HG02884 (cell line): ENCODE results near the gene IQCE.
"Not testable (repeated sequence)": the region's sequence is repeated elsewhere in the genome, so short reads cannot be mapped to it uniquely, and the experiment has no call there.

Experiments used
- ATAC-seq: cut with Tn5 transposase; IDR thresholded peaks from one replicate; pipeline ENCODE4 v1.9.1; 2021; ENCODE audit warnings: mild to moderate bottlenecking, moderate library complexity; ENCODE audit not compliant: unreplicated experiment

The IQCE gene

DNA sequence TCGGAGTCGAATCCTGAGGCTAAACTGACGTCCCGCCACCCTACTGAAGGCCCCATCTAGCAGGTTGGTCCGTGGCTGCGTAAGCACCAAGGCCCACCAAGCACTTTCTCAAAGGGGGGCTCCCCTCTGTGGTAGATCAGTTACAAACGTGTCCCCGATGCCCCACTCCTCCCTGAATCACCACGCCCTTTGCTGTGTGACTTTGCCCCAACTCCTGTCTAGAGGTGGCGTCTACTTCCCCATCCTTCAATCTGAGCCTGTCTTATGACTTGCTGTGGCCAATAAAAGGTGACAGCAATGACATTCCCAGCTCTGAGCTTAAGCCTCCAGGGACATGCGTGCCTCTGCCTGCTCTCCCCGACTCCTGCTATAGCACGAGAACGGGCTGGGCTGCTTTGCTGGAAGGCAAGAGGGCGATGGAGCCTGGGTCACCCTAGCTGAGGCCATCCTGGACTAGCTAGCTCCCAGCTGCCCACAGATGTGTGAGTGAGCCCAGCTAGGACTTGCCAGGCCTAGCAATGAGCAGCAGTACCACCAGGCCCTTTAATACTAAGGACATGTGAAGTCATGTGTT, 26.5 kb upstream of the IQCE start:
- ATAC-seq: not testable (repeated sequence)

- ATAC-seq: not testable (repeated sequence)
These were observed 26.0 kb upstream of the IQCE start for GRCh38 chr7:2532816-2533215.

- ATAC-seq: not testable (repeated sequence)
These were observed 25.2 kb upstream of the IQCE start for GRCh38 chr7:2533566-2533965.

GRCh38 chr7:2534214-2534613, 24.6 kb upstream of the IQCE start:
- not testable (repeated sequence) for ATAC-seq

DNA sequence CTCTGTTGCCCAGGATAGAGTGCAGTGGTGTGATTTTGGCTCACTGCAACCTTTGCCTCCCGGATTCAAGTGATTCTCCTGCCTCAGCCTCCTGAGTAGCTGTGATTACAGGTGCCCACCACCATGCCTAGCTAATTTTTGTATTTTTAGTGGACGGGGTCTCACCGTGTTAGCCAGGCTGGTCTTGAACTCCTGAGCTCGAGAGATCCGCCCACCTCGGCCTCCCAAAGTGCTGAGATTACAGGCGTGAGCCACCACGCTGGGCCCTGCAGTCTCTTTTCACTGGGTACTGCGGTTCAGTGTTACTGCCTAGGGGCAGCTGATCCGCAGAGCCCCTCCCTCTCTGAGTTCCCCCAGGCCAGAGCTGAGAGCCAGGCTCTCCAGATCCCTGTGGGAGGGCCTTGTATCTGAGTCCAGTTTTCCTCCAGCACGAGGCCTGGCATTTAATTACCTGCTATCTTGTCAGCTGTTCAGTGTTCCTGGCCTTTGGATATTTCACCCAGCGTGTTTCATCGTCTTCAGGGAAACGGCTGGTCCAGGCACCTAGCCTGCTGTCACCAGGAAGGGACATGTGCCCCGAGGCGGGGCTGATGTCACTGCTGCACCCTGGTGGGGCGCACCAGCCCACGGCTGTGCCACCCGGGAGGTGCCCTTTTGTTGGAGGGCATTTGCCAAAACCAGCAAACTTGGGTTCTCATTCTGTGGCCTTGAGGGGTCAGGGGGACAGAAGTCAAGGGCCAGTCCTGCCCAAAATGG, 22.7 kb upstream of the IQCE start:
- ATAC-seq: not testable (repeated sequence)

DNA sequence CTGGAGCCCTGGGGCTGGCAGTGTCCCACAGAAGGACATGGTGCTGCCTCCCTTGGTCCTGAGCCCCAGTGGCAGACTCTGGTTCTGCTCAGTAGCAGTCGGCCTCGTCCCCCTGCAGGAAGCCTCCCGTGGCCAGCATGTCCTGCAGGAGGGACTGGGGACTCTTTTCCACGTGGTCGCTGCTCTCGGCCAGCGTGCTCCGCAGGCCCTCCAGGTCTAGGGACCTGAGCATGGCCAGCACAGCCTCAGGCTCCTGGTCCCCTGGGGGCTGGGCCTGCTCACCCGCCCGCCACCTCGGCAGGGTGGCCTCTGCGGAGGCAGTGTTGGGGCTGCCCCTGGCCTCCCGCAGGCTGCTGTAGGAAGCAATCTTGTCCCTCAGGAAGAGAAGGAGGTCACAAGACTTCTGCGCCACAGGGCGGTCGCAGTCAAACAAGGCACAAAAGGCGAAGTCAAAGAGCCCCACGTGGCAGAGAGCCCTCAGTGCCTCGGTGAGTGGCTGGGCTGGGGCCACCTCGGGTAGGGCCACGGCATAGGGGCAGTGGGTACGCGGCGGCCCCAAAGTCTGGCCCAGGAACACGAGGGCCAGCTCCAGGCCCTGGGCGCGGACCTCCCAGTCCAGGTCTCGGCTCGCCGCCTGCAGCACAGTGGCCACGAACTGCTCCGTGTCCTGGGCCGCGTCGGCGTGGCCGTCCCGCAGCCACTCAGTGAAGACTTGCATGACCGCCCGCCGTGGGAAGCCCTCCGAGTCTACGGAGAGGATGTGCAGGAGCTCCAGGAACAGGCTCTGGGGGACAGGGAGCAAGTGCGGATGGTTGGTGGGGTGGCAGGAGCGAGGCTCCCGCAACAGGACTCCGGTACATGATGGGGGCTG, 20.6 kb upstream of the IQCE start:
- no peak for ATAC-seq

- no peak for ATAC-seq
These were observed 19.5 kb upstream of the IQCE start for GRCh38 chr7:2539031-2539911.

- no peak for ATAC-seq
These were observed 18.6 kb upstream of the IQCE start for GRCh38 chr7:2540133-2540532.

- ATAC-seq: no peak
These were observed 18.1 kb upstream of the IQCE start for GRCh38 chr7:2540641-2541051.

GRCh38 chr7:2541291-2542010, 17.3 kb upstream of the IQCE start:
- no peak for ATAC-seq

- ATAC-seq: no peak
These were observed 16.5 kb upstream of the IQCE start for GRCh38 chr7:2542011-2542915.

DNA sequence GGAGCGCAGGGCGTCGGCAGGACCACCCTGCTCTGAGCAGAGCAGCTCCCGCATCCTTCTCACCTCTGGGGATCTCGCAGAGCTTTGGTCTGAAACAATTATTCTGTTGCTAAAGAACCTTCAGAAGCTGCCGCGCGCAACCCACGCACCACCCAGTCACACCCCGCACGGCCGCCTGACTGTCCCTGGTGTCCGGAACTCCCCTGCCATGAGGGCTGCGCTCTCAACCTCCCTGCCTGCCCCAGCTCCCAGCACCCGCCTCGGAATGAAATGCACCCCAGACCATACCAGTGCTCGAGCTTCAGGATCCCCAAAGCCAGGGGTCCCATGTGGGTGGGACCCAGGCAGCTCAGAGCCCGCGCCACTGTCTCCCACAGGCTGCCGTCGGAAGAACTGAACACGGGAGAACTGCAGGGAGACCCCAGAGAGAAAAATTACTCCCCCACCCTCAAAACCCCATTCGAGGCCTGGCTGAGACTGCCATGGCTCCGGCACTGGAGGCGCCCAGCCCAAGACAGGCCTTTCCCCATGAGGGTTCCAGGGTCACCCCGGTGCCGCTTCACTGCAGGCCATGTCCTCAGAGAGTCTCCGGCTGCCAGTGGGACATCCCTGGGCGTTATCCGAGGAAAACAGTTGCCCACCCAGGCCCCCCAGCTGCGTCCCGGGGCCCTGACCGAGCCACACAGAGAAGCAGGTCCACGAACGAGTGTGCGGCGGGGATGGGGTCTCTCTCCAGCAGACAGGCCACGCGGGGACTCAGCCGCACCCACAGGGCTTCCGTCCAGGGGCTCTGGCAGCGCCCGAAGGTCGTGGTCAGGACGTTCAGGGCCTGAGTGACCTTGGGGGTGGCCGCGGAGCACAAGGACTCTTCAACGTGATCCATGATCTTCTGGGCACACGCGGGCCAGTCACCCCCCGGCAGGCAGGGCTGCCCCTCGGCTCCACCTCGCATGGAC, 15.6 kb upstream of the IQCE start:
- no peak for ATAC-seq

- ATAC-seq: no peak
These were observed 14.1 kb upstream of the IQCE start for GRCh38 chr7:2544541-2545188.

DNA sequence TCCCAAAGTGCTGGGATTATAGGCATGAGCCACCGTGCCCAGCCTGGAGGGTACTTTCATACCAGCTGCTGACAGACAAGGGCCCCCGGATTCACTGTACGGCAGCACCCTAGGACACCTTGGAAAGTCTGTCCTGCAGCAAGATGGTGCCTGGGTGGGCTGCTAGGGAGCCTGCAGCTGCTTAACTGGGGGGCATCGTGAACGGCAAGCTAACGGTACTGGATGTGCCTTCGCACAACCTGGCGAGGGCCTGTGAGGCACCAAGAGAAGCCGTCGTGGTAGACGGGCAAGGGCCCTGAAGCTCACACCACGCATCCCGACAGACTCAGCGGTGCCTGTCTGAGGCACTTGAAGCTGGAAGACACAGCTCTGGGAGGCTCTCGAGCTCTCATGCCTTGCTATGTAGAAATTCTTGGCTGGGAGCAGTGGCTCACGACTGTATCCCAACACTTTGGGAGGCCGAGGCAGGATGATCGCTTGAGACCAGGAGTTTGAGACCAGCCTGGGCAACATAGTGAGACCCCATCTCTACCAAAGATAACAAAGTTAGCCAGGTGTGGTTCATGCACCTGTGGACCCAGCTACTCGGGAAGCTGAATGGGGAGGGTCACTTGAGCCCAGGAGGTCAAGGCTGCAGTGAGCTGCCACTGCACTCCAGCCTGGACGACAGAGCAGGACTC, 12.9 kb upstream of the IQCE start:
- no peak for ATAC-seq

GRCh38 chr7:2546776-2547586, 11.8 kb upstream of the IQCE start:
- ATAC-seq: no peak

- no peak for ATAC-seq
These were observed 7.4 kb upstream of the IQCE start for GRCh38 chr7:2551418-2551817.
